GM21528 (cell line): ENCODE results near the gene MS4A6E.
"Not testable (repeated sequence)": the region's sequence is repeated elsewhere in the genome, so short reads cannot be mapped to it uniquely, and the experiment has no call there.

Experiments
- ATAC-seq: cut with Tn5 transposase; IDR thresholded peaks from one replicate; pipeline ENCODE4 v1.9.1; 2021; ENCODE audit warnings: mild to moderate bottlenecking, moderate library complexity; ENCODE audit not compliant: unreplicated experiment, low FRiP score

Gene MS4A6E

GRCh38 chr11:60334005-60334620 lies 7.1 kb downstream of the MS4A6E start:
- ATAC-seq = peak; percentile 54

GRCh38 chr11:60336767-60337391 lies 9.8 kb downstream of the MS4A6E start:
- no peak for ATAC-seq

- no peak for ATAC-seq
These were observed 11.0 kb downstream of the MS4A6E start for GRCh38 chr11:60338053-60338452.

- ATAC-seq = no peak
These were observed 12.3 kb downstream of the MS4A6E start for GRCh38 chr11:60339356-60339755.

- no peak for ATAC-seq
These were observed 16.1 kb downstream of the MS4A6E start for GRCh38 chr11:60343094-60343704.

GRCh38 chr11:60344146-60344545 lies 17.1 kb downstream of the MS4A6E start:
- ATAC-seq = no peak

GRCh38 chr11:60345489-60345888 lies 18.4 kb downstream of the MS4A6E start:
- no peak for ATAC-seq

GRCh38 chr11:60347084-60347797 lies 20.2 kb downstream of the MS4A6E start:
- peak; percentile 57 for ATAC-seq

GRCh38 chr11:60348116-60348515 lies 21.1 kb downstream of the MS4A6E start:
- ATAC-seq = no peak

- ATAC-seq = no peak
These were observed 22.9 kb downstream of the MS4A6E start for GRCh38 chr11:60349990-60350389.

- no peak for ATAC-seq
These were observed 30.7 kb downstream of the MS4A6E start for GRCh38 chr11:60357771-60358170.

GRCh38 chr11:60360621-60361020 lies 33.6 kb downstream of the MS4A6E start:
- no peak for ATAC-seq

- no peak for ATAC-seq
These were observed 35.2 kb downstream of the MS4A6E start for GRCh38 chr11:60362241-60362640.

GRCh38 chr11:60363542-60364470 lies 36.8 kb downstream of the MS4A6E start:
- peak; percentile 50 for ATAC-seq

GRCh38 chr11:60366262-60366904 lies 39.3 kb downstream of the MS4A6E start:
- ATAC-seq = not testable (repeated sequence)

- peak; percentile 83 for ATAC-seq
These were observed 40.0 kb downstream of the MS4A6E start for GRCh38 chr11:60367009-60367408.

GRCh38 chr11:60367896-60368295 lies 40.8 kb downstream of the MS4A6E start:
- no peak for ATAC-seq

GRCh38 chr11:60370252-60370810 lies 43.3 kb downstream of the MS4A6E start:
- ATAC-seq = no peak

- ATAC-seq = no peak
These were observed 43.8 kb downstream of the MS4A6E start for GRCh38 chr11:60370811-60371298.
